NCI-H2107 (cell line): ENCODE measurements around the gene ARHGAP12.

ENCODE experiments used
- DNase-seq: peaks from one replicate; lab custom pipeline; 2025; lab: John Stamatoyannopoulos, UW

Gene ARHGAP12

GRCh38 chr10:31762316-31762715, 166.3 kb downstream of the ARHGAP12 start:
- DNase-seq = no peak

GRCh38 chr10:31761156-31761555, 167.5 kb downstream of the ARHGAP12 start:
- no peak for DNase-seq

- no peak for DNase-seq
Observed at GRCh38 chr10:31760674-31761081, 168.0 kb downstream of the ARHGAP12 start.

GRCh38 chr10:31759799-31760626, 168.6 kb downstream of the ARHGAP12 start:
- peak; percentile 79 for DNase-seq

GRCh38 chr10:31759124-31759798, 169.4 kb downstream of the ARHGAP12 start:
- no peak for DNase-seq

- DNase-seq = no peak
Observed at GRCh38 chr10:31758495-31758894, 170.1 kb downstream of the ARHGAP12 start.

GRCh38 chr10:31757831-31758230, 170.8 kb downstream of the ARHGAP12 start:
- DNase-seq = no peak

- DNase-seq = peak; percentile 14
Observed at GRCh38 chr10:31757386-31757791, 171.2 kb downstream of the ARHGAP12 start.

- no peak for DNase-seq
Observed at GRCh38 chr10:31756729-31757110, 171.9 kb downstream of the ARHGAP12 start.

GRCh38 chr10:31756101-31756728, 172.4 kb downstream of the ARHGAP12 start:
- DNase-seq = no peak
